Embryonic facial prominence (tissue), 1 donor: ENCODE data around the gene CDH19.

Source experiments
- DNase-seq: peaks from one replicate; pipeline ENCODE4 v3.0.0-alpha.2; 2016; ENCODE audit errors: extremely low spot score

CDH19 gene

DNA sequence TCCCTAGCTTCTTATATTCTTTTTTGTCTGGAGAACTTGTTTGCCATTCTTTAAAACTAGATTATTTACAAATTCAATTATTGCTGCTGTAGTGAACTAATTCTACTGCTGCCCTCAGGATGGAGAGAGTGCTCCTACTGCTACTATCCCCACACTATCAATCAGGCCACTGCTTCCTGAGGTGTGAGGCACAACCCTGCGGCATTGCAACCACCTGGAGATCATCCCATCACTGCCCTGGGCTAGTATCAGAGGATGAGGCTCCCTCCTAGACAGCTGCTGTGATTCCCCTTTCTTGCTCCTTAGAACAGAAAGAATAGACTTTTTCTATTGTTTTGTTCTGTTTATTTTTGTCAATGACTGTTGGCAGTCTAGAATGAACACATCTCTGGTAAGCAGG, 146.6 kb downstream of the CDH19 start:
- DNase-seq = no peak
